Measurements from ENCODE around the gene PLAC9.
"Not testable (repeated sequence)": the region's sequence is repeated elsewhere in the genome, so short reads cannot be mapped to it uniquely, and the experiment has no call there.

Gene PLAC9

GRCh38 chr10:80139265-80139664 is 6.7 kb downstream of the PLAC9 start:
- DNase-seq (ENCODE audit: low read depth), result no peak

DNA sequence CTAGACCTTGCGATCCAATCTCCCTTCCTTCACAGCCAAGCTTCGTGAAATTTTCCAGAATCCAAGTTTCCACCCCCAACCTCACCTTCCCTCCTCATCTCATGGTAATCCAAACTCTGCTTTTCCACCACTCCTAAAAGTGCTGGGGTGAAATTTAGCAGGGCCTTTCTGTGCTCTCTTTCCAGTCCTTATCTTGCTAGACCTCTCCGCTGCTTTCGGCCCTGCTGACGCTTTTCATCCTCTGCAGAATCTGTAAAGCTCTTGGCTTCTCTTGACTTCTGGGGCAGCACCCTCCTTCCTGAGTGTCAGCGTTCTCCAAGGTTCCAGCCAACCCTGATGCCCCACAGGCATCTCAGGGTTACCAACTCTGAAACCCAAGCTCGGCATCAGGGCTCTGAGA is 7.7 kb downstream of the PLAC9 start:
- DNase-seq (ENCODE audit: low read depth), result no peak

DNA sequence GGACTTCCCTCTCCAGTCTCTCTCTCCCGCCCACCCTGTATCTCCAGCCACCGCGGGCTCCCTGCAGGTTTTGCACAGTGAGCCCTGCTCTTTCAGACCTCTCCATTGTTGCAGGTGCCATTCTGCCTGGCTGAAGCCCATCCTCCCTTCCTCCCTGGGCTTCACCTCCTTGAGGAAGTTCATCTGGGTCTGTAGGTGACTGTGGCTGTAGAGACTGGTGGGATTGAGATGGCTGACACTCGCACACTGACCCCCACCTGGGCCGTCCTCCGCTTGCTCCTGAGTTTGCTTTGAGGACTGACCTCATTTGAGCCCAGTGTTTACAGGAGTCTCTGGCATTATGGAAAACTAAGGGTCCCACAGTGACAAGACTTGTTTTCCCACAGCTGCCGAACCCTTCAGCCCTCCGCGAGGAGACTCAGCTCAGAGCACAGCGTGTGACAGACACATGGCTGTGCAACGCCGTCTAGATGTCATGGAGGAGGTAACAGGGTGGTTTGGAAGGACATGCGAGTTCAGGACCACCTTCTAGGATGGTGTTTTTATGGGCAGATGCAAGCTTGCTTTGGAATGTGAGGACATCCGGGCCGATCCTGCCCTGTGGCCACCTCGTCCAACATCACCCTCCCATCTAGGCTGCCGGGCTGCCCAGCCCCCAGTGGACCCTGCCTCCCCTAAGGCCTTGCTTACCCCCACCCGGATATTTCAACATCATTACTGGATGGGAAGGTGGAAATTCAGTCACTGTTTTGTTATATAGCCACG is 9.3 kb downstream of the PLAC9 start:
- no peak for DNase-seq (ENCODE audit: low read depth)

GRCh38 chr10:80144067-80144695 is 11.7 kb downstream of the PLAC9 start:
- DNase-seq (ENCODE audit: low read depth), result no peak

- DNase-seq (ENCODE audit: low read depth), result no peak
These were observed 12.2 kb downstream of the PLAC9 start for GRCh38 chr10:80144696-80145131.

GRCh38 chr10:80145406-80146308 is 13.1 kb downstream of the PLAC9 start:
- DNase-seq (ENCODE audit: low read depth), result not testable (repeated sequence)

DNA sequence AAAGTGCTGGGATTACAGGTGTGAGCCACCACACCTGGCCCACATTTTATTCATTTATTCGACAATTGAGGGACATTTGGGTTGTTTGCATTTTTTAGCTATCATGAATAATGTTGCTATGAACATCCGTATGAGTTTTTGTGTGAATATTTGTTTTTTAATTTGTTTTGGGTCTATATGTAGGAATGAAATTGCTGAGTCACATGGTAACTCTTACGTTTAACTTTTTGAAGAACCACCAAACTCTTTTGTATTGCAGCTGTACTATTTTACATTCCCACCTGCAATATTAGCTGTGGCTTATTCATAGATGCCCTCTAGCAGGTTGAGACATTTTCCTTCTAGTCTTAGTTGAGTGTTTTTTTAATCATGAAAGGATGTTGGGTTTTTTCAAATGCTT is 14.4 kb downstream of the PLAC9 start:
- DNase-seq (ENCODE audit: low read depth), result no peak

GRCh38 chr10:80148166-80148805 is 15.8 kb downstream of the PLAC9 start:
- DNase-seq (ENCODE audit: low read depth), result no peak

- no peak for DNase-seq (ENCODE audit: low read depth)
These were observed 16.6 kb downstream of the PLAC9 start for GRCh38 chr10:80149123-80149522.

GRCh38 chr10:80150172-80150571 is 17.6 kb downstream of the PLAC9 start:
- DNase-seq (ENCODE audit: low read depth), result no peak

DNA sequence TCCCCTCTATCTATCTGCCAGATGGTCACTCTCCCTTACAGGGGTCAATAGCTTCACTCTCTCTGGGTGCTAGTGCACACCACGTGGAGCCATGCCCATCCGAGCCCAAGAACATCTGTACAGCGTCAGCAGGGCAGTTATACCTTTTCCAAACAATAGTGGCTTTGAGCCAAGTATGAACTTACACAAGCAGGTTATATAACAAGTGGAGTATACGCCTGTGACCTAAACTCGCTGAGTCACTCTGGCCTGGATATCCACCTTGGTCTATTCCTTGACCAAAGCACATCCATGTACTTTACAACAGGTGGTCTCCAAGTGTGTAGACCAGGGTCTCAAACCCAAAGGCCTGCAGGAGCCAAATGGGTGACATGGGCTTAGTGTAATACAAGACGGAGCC is 20.3 kb downstream of the PLAC9 start:
- DNase-seq (ENCODE audit: low read depth), result no peak

DNA sequence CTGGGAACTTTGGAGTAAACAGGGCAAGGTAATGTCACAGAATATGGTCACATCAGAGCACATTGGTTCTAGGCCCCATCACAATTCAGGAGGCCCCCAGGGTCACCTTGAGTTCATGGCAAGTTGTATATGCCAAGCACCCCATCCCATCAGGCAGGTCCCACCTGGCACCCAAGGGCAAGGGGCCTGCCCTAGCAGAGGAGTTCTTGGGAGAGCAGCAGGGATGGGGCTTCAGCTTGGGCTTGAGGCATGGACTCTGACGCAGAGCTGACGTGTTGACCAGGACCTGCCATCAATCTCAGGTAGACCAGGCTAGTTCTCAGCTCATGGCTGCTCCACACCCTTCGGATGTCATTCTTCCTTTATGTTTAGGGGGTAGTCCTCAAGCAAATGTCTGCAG is 20.9 kb downstream of the PLAC9 start:
- no peak for DNase-seq (ENCODE audit: low read depth)

GRCh38 chr10:80154626-80154977 is 22.1 kb downstream of the PLAC9 start:
- DNase-seq (ENCODE audit: low read depth), result no peak

- DNase-seq (ENCODE audit: low read depth), result no peak
These were observed 22.6 kb downstream of the PLAC9 start for GRCh38 chr10:80154978-80155695.

GRCh38 chr10:80155696-80156215 is 23.2 kb downstream of the PLAC9 start:
- DNase-seq (ENCODE audit: low read depth), result no peak

- no peak for DNase-seq (ENCODE audit: low read depth)
These were observed 23.7 kb downstream of the PLAC9 start for GRCh38 chr10:80156216-80156615.

DNA sequence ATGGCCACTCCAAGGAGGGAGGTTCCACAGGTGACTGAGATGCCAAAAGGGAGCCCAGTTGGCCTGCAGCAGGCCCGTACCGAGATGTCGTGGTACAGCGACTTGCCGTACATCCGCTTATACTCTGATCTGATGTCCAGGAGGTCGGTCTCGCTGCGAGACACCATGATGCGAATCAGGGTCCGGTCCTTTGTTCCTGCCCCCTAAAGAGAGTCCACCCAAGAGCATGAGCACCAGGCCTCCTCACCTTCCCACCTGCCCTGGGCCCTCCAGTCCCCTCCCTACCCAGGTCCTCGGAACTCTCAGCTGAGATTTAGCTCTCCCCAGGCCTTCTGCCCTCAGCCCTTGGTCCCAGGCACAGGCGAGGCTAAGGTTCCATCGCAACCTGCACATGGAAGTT is 25.0 kb downstream of the PLAC9 start:
- DNase-seq (ENCODE audit: low read depth), result no peak

GRCh38 chr10:80158126-80158525 is 25.6 kb downstream of the PLAC9 start:
- no peak for DNase-seq (ENCODE audit: low read depth)

- no peak for DNase-seq (ENCODE audit: low read depth)
These were observed 26.1 kb downstream of the PLAC9 start for GRCh38 chr10:80158598-80159127.

- no peak for DNase-seq (ENCODE audit: low read depth)
These were observed 26.8 kb downstream of the PLAC9 start for GRCh38 chr10:80159166-80159873.

Data from activated T-cell treated with anti-CD3 and anti-CD28 coated beads for 1 hour (primary cell).